ENCODE data around the gene ARPP21. TPM values are rescaled to one million over a fixed set of nuclear protein-coding genes. Genes with fewer than 3 reads are reported as not detected.

Gene ARPP21
- total RNA-seq, 1 donor from 2014 or later: not detected

GRCh38 chr3:35644451-35644850 is 5.1 kb downstream of the ARPP21 start:
- DNase-seq (ENCODE audit: low spot score, unreplicated experiment): no peak
- no peak overlapping the region for H3K27ac Mint-ChIP-seq
- no peak overlapping the region for H3K4me3 Mint-ChIP-seq (ENCODE audit: low read depth)
- no peaks in the 10 kb centered on the region for H3K9me3 Mint-ChIP-seq (ENCODE audit: low read depth)
- peaks cover 39% of the 10 kb centered on the region for H3K27me3 Mint-ChIP-seq
- TF ChIP-seq CTCF (IDR thresholded peaks at IDR 0.05; ENCODE audit: unreplicated experiment): no peak
- peaks cover 6% of the 10 kb centered on the region for H3K4me1 Mint-ChIP-seq (ENCODE audit: low read depth)
- no peaks in the 10 kb centered on the region for H3K36me3 Mint-ChIP-seq (ENCODE audit: insufficient read depth)

- no peak overlapping the region for H3K4me3 Mint-ChIP-seq (ENCODE audit: low read depth)
- peaks cover 35% of the 10 kb centered on the region for H3K27me3 Mint-ChIP-seq
- TF ChIP-seq CTCF (IDR thresholded peaks at IDR 0.05; ENCODE audit: unreplicated experiment): no peak
- H3K9me3 Mint-ChIP-seq (ENCODE audit: low read depth): no peaks in the 10 kb centered on the region
- H3K36me3 Mint-ChIP-seq (ENCODE audit: insufficient read depth): no peaks in the 10 kb centered on the region
- no peaks in the 10 kb centered on the region for H3K4me1 Mint-ChIP-seq (ENCODE audit: low read depth)
- no peak for DNase-seq (ENCODE audit: low spot score, unreplicated experiment)
- H3K27ac Mint-ChIP-seq: no peak overlapping the region
Measured at GRCh38 chr3:35645189-35645588, 5.9 kb downstream of the ARPP21 start.

- H3K27me3 Mint-ChIP-seq: peaks cover 26% of the 10 kb centered on the region
- H3K27ac Mint-ChIP-seq: no peak overlapping the region
- H3K9me3 Mint-ChIP-seq (ENCODE audit: low read depth): no peaks in the 10 kb centered on the region
- DNase-seq (ENCODE audit: low spot score, unreplicated experiment): no peak
- no peak for TF ChIP-seq CTCF (IDR thresholded peaks at IDR 0.05; ENCODE audit: unreplicated experiment)
- no peaks in the 10 kb centered on the region for H3K4me1 Mint-ChIP-seq (ENCODE audit: low read depth)
- H3K36me3 Mint-ChIP-seq (ENCODE audit: insufficient read depth): no peaks in the 10 kb centered on the region
- H3K4me3 Mint-ChIP-seq (ENCODE audit: low read depth): no peak overlapping the region
Measured at GRCh38 chr3:35646081-35646480, 6.8 kb downstream of the ARPP21 start.

DNA sequence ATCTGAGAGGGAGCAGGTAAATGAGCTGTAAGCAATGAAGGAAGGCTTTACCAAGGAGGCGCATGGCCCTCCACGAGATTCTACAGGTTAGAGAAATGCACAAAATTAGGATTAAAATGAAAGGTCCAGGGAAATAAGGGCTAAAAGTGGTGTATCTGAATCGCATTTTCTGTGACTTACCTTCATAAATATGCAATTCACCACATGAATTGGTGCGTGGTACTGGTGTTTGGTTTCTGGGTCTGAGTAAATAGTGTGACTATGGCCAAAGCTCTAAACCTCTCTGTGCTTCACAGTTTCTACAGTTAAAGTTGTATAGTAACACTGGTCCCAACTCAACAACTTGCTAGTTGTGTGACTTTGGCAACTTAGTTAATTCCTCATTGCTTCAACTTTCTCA is 8.1 kb downstream of the ARPP21 start:
- Mint-ChIP-seq H3K36me3 (ENCODE audit: insufficient read depth) (no peaks in the 10 kb centered on the region), H3K9me3 (ENCODE audit: low read depth) (no peaks in the 10 kb centered on the region), H3K27ac (no peak overlapping the region), H3K4me3 (ENCODE audit: low read depth) (no peak overlapping the region), H3K4me1 (ENCODE audit: low read depth) (no peaks in the 10 kb centered on the region), H3K27me3 (peaks cover 14% of the 10 kb centered on the region)
- DNase-seq (ENCODE audit: low spot score, unreplicated experiment): no peak
- TF ChIP-seq CTCF (IDR thresholded peaks at IDR 0.05; ENCODE audit: unreplicated experiment): no peak

DNA sequence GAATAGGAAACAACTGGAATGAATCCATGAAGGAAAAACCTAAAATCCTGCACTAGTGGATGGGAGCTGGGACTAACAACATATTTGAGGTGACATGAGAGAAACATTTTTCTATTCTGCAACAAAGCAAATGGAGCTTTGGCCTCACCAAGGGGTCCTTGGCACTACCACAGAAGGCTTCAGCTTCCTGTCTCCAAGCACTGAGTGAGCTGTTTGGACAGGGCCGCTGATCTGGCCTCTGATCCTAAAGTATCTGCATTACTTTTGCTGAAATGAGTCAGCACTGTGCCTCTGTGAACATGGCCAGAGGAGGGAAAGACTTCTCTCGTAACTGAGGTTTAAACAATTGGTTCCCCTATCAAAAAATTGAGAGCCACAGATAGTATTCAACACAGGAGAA is 9.0 kb downstream of the ARPP21 start:
- Mint-ChIP-seq H3K4me3 (ENCODE audit: low read depth) (no peak overlapping the region), H3K27ac (no peak overlapping the region), H3K27me3 (peaks cover 7% of the 10 kb centered on the region), H3K4me1 (ENCODE audit: low read depth) (peaks cover 8% of the 10 kb centered on the region), H3K36me3 (ENCODE audit: insufficient read depth) (no peaks in the 10 kb centered on the region), H3K9me3 (ENCODE audit: low read depth) (no peaks in the 10 kb centered on the region)
- no peak for TF ChIP-seq CTCF (IDR thresholded peaks at IDR 0.05; ENCODE audit: unreplicated experiment)
- DNase-seq (ENCODE audit: low spot score, unreplicated experiment): no peak

All from progenitor cell of endocrine pancreas (in vitro differentiated cells).